Loucy (cell line): ENCODE measurements around the gene SUMF2.
"Not testable (repeated sequence)": the region's sequence is repeated elsewhere in the genome, so short reads cannot be mapped to it uniquely, and the experiment has no call there.

Experiments used
- H2AFZ ChIP-seq: fragments of 200-600 bp; sonication (generic); 2 replicates; pipeline ENCODE4 v1.6.0; 2016; ENCODE audit warnings: antibody characterized with exemption, mild to moderate bottlenecking, low read length, moderate library complexity
- H3F3A ChIP-seq: fragments of 200-600 bp; 2 replicates; pipeline ENCODE4 v1.6.0; 2016; ENCODE audit warnings: antibody characterized with exemption, low read depth, mild to moderate bottlenecking
- H3K27me3 ChIP-seq: fragments of 200-600 bp; sonication (generic); 2 replicates; pipeline ENCODE4 v1.6.1; 2014; ENCODE audit warnings: low read length, mild to moderate bottlenecking; ENCODE audit not compliant: insufficient read depth, poor library complexity, severe bottlenecking
- H3K36me3 ChIP-seq: fragments of 200-600 bp; sonication (generic); 2 replicates; pipeline ENCODE4 v1.6.1; 2016; ENCODE audit warnings: low read length; ENCODE audit not compliant: insufficient read depth
- H3K4me1 ChIP-seq: fragments of 200-600 bp; sonication (generic); 2 replicates; pipeline ENCODE4 v1.5.1; 2014; ENCODE audit warnings: low read length, mild to moderate bottlenecking; ENCODE audit not compliant: insufficient read depth, poor library complexity, severe bottlenecking
- H3K4me2 ChIP-seq: fragments of 200-600 bp; sonication (generic); 2 replicates; pipeline ENCODE4 v1.6.0; 2014; ENCODE audit warnings: antibody characterized with exemption, low read length, low read depth, mild to moderate bottlenecking; ENCODE audit not compliant: poor library complexity, severe bottlenecking
- H3K4me3 ChIP-seq: fragments of 200-600 bp; sonication (generic); 2 replicates; pipeline ENCODE4 v1.5.1; 2014; ENCODE audit warnings: low read length, mild to moderate bottlenecking, mixed read lengths; ENCODE audit not compliant: poor library complexity, severe bottlenecking
- H3K79me2 ChIP-seq: fragments of 200-600 bp; sonication (generic); 2 replicates; pipeline ENCODE4 v1.6.1; 2014; ENCODE audit warnings: low read length; ENCODE audit not compliant: insufficient read depth
- H3K9ac ChIP-seq: fragments of 200-600 bp; sonication (generic); 2 replicates; pipeline ENCODE4 v1.6.0; 2014; ENCODE audit warnings: mild to moderate bottlenecking, low read depth, low read length, moderate library complexity; ENCODE audit not compliant: poor library complexity, severe bottlenecking
- H3K9me2 ChIP-seq: fragments of 200-600 bp; sonication (generic); replicated peaks from 2 replicates; pipeline ENCODE4 v1.6.1; 2016; ENCODE audit warnings: low read depth, low read length, mixed read lengths
- H3K9me3 ChIP-seq: fragments of 200-600 bp; sonication (generic); 2 replicates; pipeline ENCODE4 v1.6.1; 2014; ENCODE audit warnings: mild to moderate bottlenecking, antibody characterized with exemption, low read length, low read depth; ENCODE audit not compliant: insufficient read depth
- H4K20me1 ChIP-seq: fragments of 200-600 bp; sonication (generic); 2 replicates; pipeline ENCODE4 v1.6.0; 2014; ENCODE audit warnings: antibody characterized with exemption, low read length, mild to moderate bottlenecking; ENCODE audit not compliant: insufficient read depth, poor library complexity, severe bottlenecking
- CTCF ChIP-seq: fragments of 200-600 bp; sonication (generic); conservative IDR thresholded peaks from 2 replicates; pipeline ENCODE4 v1.5.1; 2014; ENCODE audit warnings: mild to moderate bottlenecking, antibody characterized with exemption, low read length
- EZH2phosphoT487 ChIP-seq: fragments of 200-600 bp; IDR thresholded peaks from 2 replicates; pipeline ENCODE4 v1.6.1; 2018; ENCODE audit warnings: antibody characterized with exemption, mild to moderate bottlenecking, moderate library complexity, borderline replicate concordance

SUMF2 gene

DNA sequence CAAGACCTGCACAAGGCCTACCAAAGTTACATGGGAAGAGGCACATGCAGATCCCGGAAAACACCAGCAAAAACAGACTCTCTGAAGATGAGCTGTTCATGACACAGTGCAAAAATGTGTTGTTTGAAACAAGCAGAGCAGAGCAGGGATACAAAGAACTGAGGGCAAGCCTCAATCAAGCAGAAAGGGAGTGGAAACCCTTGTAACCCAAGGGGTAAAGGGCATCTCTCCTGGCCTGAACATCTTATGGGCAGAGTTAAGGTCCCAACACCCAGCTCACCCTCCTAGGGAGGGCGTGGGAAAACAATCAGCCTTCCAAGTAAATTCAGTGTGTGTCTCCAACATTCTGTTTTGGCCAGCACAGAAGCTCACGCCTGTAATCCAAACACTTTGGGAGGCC is 23.4 kb upstream of the SUMF2 start:
- Histone ChIP-seq H3K27me3 (no peaks in the 10 kb centered on the region), H3K9me3 (no peaks in the 10 kb centered on the region), H3K79me2 (no peaks in the 10 kb centered on the region), H4K20me1 (no peaks in the 10 kb centered on the region), H3F3A (no peaks in the 10 kb centered on the region), H3K9ac (no peak overlapping the region), H3K4me2 (no peak overlapping the region), H3K4me3 (no peak overlapping the region), H3K9me2 (no peaks in the 10 kb centered on the region), H2AFZ (no peak overlapping the region), H3K36me3 (no peaks in the 10 kb centered on the region), H3K4me1 (no peaks in the 10 kb centered on the region)
- no peak for TF ChIP-seq CTCF
- no peak for TF ChIP-seq EZH2phosphoT487

DNA sequence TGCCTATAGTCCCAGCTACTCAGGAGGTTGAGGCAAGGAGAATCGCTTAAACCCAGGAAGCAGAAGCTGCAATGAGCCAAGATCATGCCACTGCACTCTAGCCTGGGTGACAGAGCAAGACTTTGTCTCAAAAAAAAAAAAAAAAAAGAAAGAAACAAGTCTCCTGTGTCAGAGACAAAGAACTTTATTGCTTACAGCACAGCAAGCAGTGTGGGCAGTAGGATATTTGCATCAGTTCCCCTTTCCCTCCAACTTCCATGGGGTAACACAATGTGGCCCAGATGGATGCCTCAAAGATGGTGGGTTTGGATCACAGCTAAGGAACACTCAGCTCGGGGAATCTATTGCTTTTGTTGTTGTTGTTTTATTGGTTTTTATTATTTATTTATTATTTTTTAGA is 18.3 kb upstream of the SUMF2 start:
- H3K4me1 ChIP-seq, H3K27me3 ChIP-seq, H2AFZ ChIP-seq, H3K9me3 ChIP-seq, H3K36me3 ChIP-seq, H4K20me1 ChIP-seq, H3K9me2 ChIP-seq, H3F3A ChIP-seq, H3K4me2 ChIP-seq, H3K9ac ChIP-seq, H3K4me3 ChIP-seq: not testable (repeated sequence)
- peaks cover 10% of the 10 kb centered on the region for H3K79me2 ChIP-seq

DNA sequence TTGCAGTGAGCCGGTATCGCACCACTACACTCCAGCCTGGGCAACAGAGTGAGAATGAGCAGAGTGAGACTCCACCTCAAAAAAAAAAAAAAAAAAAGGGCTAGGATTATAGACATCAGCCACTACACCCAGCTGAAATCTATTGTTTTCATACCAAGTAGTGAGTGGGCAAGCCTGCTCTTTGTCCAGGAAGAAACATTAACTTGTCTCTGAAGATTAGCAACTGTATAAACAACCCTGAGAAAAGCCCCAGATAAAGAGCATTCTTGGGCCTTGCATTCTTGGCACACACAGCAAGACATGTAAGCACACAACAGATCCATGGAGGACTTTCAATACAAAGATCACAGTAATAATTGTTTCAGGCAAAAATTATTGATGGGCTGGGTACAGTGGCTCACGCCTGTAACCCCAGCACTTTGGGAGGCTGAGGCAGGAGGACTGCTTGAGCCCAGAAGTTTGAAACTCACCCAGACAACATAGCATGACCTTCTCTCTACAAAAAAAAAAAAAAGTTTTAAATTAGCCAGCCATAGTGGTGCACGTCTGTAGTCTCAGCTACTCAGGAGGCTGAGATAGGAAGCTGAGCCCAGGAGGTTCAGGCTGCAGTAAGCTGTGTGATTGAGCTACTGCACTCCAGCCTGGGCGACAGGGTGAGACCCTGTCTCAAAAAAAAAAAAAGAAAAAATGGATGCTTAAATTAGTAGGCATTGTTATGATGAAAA is 17.2 kb upstream of the SUMF2 start:
- Histone ChIP-seq H3K4me2 (no peak overlapping the region), H3K9me2 (no peaks in the 10 kb centered on the region), H3K9me3 (no peaks in the 10 kb centered on the region), H3K27me3 (peaks cover under 1% of the 10 kb centered on the region), H3K9ac (no peak overlapping the region), H3K4me3 (no peak overlapping the region), H3K36me3 (no peaks in the 10 kb centered on the region), H3K79me2 (peaks cover 20% of the 10 kb centered on the region), H2AFZ (no peak overlapping the region), H3F3A (no peaks in the 10 kb centered on the region), H3K4me1 (peaks cover 9% of the 10 kb centered on the region), H4K20me1 (peaks cover 2% of the 10 kb centered on the region)
- TF ChIP-seq EZH2phosphoT487 = no peak
- TF ChIP-seq CTCF = no peak

DNA sequence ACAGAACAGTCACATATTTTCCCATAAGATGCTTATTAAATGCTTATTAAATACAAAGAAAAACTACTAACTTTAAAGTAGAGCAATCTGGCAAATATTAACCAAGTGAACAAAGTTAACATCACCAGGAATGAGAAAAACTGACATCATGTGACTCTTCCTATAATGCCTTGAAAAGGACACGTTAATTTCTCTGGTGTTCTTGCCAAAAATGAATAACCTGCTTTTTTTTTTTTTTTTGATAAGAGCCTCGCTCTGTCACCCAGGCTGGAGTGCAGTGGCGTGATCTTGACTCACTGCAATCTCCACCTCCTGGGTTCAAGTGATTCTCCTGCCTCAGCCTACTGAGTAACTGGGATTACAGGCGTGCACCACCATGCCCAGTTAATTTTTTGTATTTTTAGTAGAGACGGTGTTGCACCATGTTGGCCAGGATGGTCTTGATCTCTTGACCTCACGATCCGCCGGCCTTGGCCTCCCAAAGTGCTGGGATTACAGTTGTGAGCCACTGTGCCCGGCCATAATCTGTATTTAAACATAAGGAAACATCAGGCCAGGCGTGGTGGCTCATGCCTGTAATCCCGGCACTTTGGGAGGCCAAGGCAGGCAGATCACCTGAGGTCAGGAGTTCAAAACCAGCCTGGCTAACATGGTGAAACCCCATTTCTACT is 16.5 kb upstream of the SUMF2 start:
- not testable (repeated sequence) for H3F3A ChIP-seq, H3K9ac ChIP-seq, H3K4me3 ChIP-seq, H3K4me2 ChIP-seq, H2AFZ ChIP-seq, H3K27me3 ChIP-seq, H3K9me3 ChIP-seq, H4K20me1 ChIP-seq, H3K36me3 ChIP-seq, H3K9me2 ChIP-seq
- Histone ChIP-seq H3K4me1 (peaks cover 11% of the 10 kb centered on the region), H3K79me2 (peaks cover 27% of the 10 kb centered on the region)
